Ovary (tissue), 9 donors: ENCODE measurements around the gene P2RY2. TPM values are rescaled to one million over a fixed set of nuclear protein-coding genes. Genes with fewer than 3 reads are reported as not detected.

Experiments used
- DNase-seq, 5 donors: peaks; one replicate each; pipeline ENCODE4 v3.0.0-alpha.2; 2019 to 2020
- H3K27ac ChIP-seq, 2 donors: fragments of 200-600 bp; one replicate each; pipeline versions ENCODE4 v1.5.1 to v1.8.0; 2019 to 2022
- H3K27me3 ChIP-seq: fragments of 200-600 bp; one replicate; pipeline ENCODE4 v1.8.0; 2022
- H3K36me3 ChIP-seq: fragments of 200-600 bp; sonication (generic); one replicate; pipeline ENCODE4 v1.5.1; 2019
- H3K4me1 ChIP-seq: one replicate; pipeline ENCODE4 v1.8.1; 2013; ENCODE audit warnings: mild to moderate bottlenecking, moderate library complexity; ENCODE audit not compliant: insufficient read depth
- H3K4me3 ChIP-seq: fragments of 200-600 bp; sonication (generic); one replicate; pipeline ENCODE4 v1.5.1; 2017
- H3K9me3 ChIP-seq, 2 donors: fragments of 200-600 bp in 1 of 2; sonication (generic) in 1 of 2; one replicate each; pipeline versions ENCODE4 v1.5.1 to v1.8.1; 2013 to 2019; ENCODE audit warnings: mild to moderate bottlenecking in 1 of 2, moderate library complexity in 1 of 2
- EP300 ChIP-seq: sonication (generic); formaldehyde crosslinking; IDR thresholded peaks from one replicate; pipeline ENCODE4 v1.6.1; 2017; ENCODE audit warnings: antibody characterized with exemption
- POLR2A ChIP-seq: fragments of 450-650 bp; IDR thresholded peaks from one replicate; pipeline ENCODE4 v1.6.1; 2017; ENCODE audit warnings: antibody characterized with exemption, mild to moderate bottlenecking, moderate library complexity
- WGBS, 3 donors: extraction: QIAGEN DNeasy Blood & Tissue Kit in 1 of 3; methylation state at CpG; one replicate each; pipeline versions ENCODE4 v1.1.5 to v1.1.7; 2013 to 2017; 5-methylcytosine and 5-hydroxymethylcytosine counted together
- intact Hi-C, 4 donors: fragments of 100-400 bp; cut with DNase I; formaldehyde crosslinking; loops; one replicate each; pipeline versions ENCODE4 v1.11.0 to v1.15.1; 2022 to 2023
- polyA plus RNA-seq, 2 donors: library from polyadenylated mRNA; stranded (reverse); fragments of 200-250 nt in 1 of 2; fragments of 350-450 nt in 1 of 2; fragmentation: Illumina TruSeq in 1 of 2; extraction: RNeasy Lipid Tissue Mini Kit (QIAGEN cat#74804) in 1 of 2; gene quantifications; one replicate each; pipeline ENCODE4 v1.2.3, GENCODE V29; 2013 to 2014
- total RNA-seq, 7 donors: library from RNA; depleted of rRNA in 2 of 7; stranded (reverse); fragments of >200 nt in 2 of 7; fragmentation: NEBNext Ultra II Directional in 3 of 7; extraction: Animal tissue kit (Norgen Biotek cat#: 25700) in 3 of 7; gene quantifications; one replicate each; pipeline versions ENCODE4 v1.1.0 to v1.2.4, GENCODE V29; 2016 to 2023
- TF ChIP-seq, protein P1 (sequence below), 3 donors: fragments of 450-650 bp in 2 of 3; fragments of 200-600 bp in 1 of 3; IDR thresholded peaks; one replicate each; pipeline versions ENCODE4 v1.5.1 to v1.8.0; 2016 to 2022; ENCODE audit warnings: antibody characterized with exemption in 3 of 3, mild to moderate bottlenecking in 1 of 3
- donor health status: DM: no; HTN: no; CAD: no; lungs with moderate emphysema.
- donor health status: DM: no; HTN: no; CAD: no.
- donor health status: Bipolar disorder and iron deficiency.
- donor health status: DM: yes; HTN: yes; CAD: no.
- donor health status: DM: no; HTN: no; CAD: no.
- donor health status: DM: yes; HTN: yes; CAD: no.

The P2RY2 gene
- total and polyA plus RNA-seq, 9 donors, result 0.44 to 1.6 (median 1.0) TPM

DNA sequence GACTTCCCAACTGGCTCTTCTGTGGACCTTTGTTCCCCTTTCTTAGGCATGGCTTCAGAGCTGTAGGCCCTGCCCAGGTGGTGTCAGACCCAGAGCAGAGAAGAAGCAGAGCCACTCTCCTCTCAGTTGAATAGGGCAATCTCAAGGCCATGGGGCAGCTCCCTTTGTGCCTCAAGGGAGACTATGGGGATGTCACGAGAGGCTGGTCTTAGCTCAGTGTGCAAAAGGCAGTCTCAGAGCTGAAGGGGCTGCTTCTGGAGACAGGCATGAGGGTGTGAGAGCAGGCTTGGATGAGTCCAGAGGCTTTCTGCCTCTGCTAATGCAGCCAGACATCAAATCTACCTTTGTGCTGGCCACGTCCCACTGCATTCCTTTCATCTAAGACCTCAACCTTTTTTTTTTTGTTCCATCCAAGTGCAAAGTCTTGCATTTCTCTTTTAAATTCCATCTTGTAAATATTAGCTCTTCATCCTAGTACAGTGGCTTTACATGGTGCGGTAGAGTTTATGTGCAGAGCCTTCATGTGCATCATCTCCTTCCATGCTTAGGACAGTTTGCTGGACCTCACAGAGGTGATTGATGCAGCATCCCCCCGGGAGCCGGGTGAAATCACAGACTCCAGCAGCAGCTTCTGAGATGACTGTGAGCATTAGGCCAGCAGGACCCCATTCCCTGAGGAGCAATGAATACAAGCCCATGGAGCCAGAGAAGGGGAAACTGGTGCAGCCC is 41.8 kb upstream of the P2RY2 start:
- Histone ChIP-seq H3K4me1 (peaks cover 30% of the 10 kb centered on the region), H3K9me3 (no peaks in the 10 kb centered on the region), H3K4me3 (no peak overlapping the region), H3K27me3 (no peaks in the 10 kb centered on the region), H3K36me3 (no peaks in the 10 kb centered on the region), H3K27ac (peak overlapping the region in 1 of 2 donors; percentile 78)
- TF ChIP-seq POLR2A (no peak), EP300 (no peak)
- TF ChIP-seq, protein P1, sequence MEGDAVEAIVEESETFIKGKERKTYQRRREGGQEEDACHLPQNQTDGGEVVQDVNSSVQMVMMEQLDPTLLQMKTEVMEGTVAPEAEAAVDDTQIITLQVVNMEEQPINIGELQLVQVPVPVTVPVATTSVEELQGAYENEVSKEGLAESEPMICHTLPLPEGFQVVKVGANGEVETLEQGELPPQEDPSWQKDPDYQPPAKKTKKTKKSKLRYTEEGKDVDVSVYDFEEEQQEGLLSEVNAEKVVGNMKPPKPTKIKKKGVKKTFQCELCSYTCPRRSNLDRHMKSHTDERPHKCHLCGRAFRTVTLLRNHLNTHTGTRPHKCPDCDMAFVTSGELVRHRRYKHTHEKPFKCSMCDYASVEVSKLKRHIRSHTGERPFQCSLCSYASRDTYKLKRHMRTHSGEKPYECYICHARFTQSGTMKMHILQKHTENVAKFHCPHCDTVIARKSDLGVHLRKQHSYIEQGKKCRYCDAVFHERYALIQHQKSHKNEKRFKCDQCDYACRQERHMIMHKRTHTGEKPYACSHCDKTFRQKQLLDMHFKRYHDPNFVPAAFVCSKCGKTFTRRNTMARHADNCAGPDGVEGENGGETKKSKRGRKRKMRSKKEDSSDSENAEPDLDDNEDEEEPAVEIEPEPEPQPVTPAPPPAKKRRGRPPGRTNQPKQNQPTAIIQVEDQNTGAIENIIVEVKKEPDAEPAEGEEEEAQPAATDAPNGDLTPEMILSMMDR (IDR thresholded peaks at IDR 0.05), result no peak
- 80 to 86% (median 82%) methylated on average over 5 of the region's 5 CpGs for WGBS, 3 donors
- intact Hi-C loops, result loop anchor here in 3 of 4 donors (5.0 to 10.0 kb wide), 3 partner anchors 344 to 452 kb away; no protein-coding TSS in a partner anchor
- peak in 1 of 5 donors; percentile 35 for DNase-seq

DNA sequence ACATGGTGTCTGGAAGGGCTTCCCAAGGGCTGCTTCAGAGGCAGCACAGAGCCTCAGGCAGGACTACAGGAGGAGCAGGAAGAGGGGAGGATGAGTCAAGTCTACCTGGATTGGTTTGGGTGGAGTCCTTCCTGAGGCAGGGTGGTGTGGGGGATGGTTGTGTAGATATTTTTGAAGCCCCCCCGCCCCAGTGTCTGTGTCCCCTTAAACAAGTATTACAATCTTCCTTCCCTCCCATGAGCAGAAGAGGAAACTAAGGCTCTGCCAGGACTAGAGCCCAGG is 41.3 kb upstream of the P2RY2 start:
- Histone ChIP-seq H3K4me3 (no peak overlapping the region), H3K4me1 (peaks cover 30% of the 10 kb centered on the region), H3K36me3 (no peaks in the 10 kb centered on the region), H3K27ac (peak overlapping the region in 1 of 2 donors; percentile 78), H3K9me3 (no peaks in the 10 kb centered on the region), H3K27me3 (no peaks in the 10 kb centered on the region)
- WGBS, 3 donors, result 92 to 95% (median 93%) methylated on average over 1 of the region's 1 CpG
- TF ChIP-seq POLR2A, result no peak
- no peak for TF ChIP-seq EP300
- TF ChIP-seq, protein P1 (IDR thresholded peaks at IDR 0.05), result no peak
- peak in 1 of 5 donors; percentile 32 for DNase-seq
- intact Hi-C loops, result loop anchor here in 3 of 4 donors (5.0 to 10.0 kb wide), 3 partner anchors 345 to 452 kb away; no protein-coding TSS in a partner anchor

DNA sequence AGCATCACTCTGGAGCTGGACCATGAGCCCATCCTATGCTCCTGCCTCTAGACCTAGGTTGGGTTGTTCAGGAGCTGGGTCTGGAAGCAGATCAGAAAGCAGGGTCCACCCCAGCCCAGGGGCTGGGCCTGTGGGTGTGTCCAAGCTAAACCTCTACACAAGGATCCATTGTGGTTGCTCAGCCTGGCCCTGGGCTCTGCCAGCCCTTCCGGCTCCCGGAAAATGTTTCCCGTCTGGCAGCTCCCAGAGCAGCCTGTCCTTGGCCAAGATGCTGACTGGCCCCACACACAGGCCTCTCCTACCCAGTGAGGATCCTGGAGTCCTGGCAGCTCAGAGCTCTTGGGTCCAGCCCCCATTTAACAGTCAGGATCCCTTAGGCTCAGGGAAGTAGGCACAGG is 40.7 kb upstream of the P2RY2 start:
- no peak for TF ChIP-seq POLR2A
- TF ChIP-seq, protein P1 (IDR thresholded peaks at IDR 0.05), result no peak
- TF ChIP-seq EP300, result no peak
- no peaks in the 10 kb centered on the region for H3K36me3 ChIP-seq
- H3K27ac ChIP-seq, result peak overlapping the region in 1 of 2 donors; percentile 78
- H3K4me1 ChIP-seq, result peaks cover 30% of the 10 kb centered on the region
- H3K4me3 ChIP-seq, result no peak overlapping the region
- DNase-seq, result peak; percentile 46 to 72 (median 60)
- WGBS, 3 donors, result 11 to 40% methylated on average over 1 to 3 of the region's 3 CpGs; no CpG with 5 or more reads in 1 of the 3 donors
- intact Hi-C loops, result loop anchor here in 3 of 4 donors (5.0 to 10.0 kb wide), 3 partner anchors 345 to 453 kb away; no protein-coding TSS in a partner anchor
- H3K27me3 ChIP-seq, result no peaks in the 10 kb centered on the region
- no peaks in the 10 kb centered on the region for H3K9me3 ChIP-seq

DNA sequence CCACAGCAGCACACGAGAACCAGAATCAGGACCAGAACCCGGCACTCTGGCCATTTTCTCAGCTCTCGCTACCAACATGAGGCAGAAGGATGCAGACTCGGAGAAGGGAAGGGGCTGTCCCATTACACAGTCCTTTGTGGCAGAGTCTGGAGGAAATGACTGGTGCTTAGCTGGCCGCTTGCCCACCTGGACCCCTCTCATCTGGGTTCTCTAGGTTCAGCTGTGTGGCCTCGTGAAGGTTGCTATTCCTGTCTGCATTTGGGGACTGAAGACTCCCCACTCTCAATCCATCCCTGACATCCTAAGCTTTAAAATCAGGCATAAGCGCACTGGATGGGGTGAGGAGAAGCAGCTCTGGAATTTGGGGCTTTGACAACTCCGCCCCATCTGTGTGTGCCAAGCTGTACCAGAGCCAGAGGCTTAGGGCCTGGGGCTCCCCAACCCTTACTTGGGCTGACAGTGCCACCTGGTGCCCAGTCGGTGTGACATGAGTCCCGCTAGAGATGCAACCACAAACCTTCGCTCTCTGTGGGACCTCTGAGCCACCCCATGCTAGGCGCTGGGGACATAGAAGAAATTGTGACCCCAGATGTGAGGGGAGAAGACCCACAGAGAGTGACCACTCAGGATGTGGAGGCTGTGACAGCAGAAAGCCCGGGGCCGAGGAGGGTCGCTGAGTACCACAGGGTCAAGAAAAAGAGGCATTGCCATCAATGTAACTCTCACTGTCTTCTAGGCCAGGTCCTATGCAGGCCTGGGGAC is 40.1 kb upstream of the P2RY2 start:
- H3K36me3 ChIP-seq, result no peaks in the 10 kb centered on the region
- intact Hi-C loops, result loop anchor here (2.0 to 10.0 kb wide), 4 partner anchors 346 to 453 kb away; no protein-coding TSS in a partner anchor
- no peaks in the 10 kb centered on the region for H3K9me3 ChIP-seq
- DNase-seq, result peak; percentile 88 to 92 (median 90)
- peak overlapping the region in 1 of 2 donors; percentile 78 for H3K27ac ChIP-seq
- TF ChIP-seq POLR2A (peak; percentile 24), EP300 (no peak)
- TF ChIP-seq, protein P1 (IDR thresholded peaks at IDR 0.05), result peak; percentile 66 to 95 (median 86)
- peaks cover 34% of the 10 kb centered on the region for H3K4me1 ChIP-seq
- H3K27me3 ChIP-seq, result no peaks in the 10 kb centered on the region
- no peak overlapping the region for H3K4me3 ChIP-seq
- 43 to 50% (median 43%) methylated on average over 15 of the region's 15 CpGs for WGBS, 3 donors
